K562 (cell line): ENCODE data around the gene EMILIN3. TPM values are rescaled to one million over a fixed set of nuclear protein-coding genes. Genes with fewer than 3 reads are reported as not detected.
A peak's percentile ranks its signal among the peaks of the same experiment; 100 is the strongest.
"Not testable (repeated sequence)": the region's sequence is repeated elsewhere in the genome, so short reads cannot be mapped to it uniquely, and the experiment has no call there.

Experiments used
- ATAC-seq: fragments of 200-7000 bp; cut with Tn5 transposase; 3 replicates; pipeline ENCODE4 v1.9.1; 2020; ENCODE audit warnings: moderate library complexity
- BruUV-seq: library from RNA; stranded (reverse); fragments of 400-500 nt; replicated peaks from 2 replicates; lab custom pipeline; 2021; lab: Mats Ljungman, UMichigan
- CTCF ChIA-PET: fragments of 300-600 bp; formaldehyde crosslinking; extraction: SDS; loops from one replicate; lab custom pipeline; 2021; ENCODE audit warnings: low intra/inter-chr PET ratio; lab: Yijun Ruan, JAX
- POLR2A ChIA-PET: fragments of 300-600, 350-650 bp; sonication (Branson Sonifier 250); formaldehyde crosslinking; extraction: SDS; loops from one replicate; lab custom pipeline; 2021; ENCODE audit warnings: antibody characterized with exemption, inconsistent platforms; lab: Yijun Ruan, JAX
- DNase-seq, 4 experiments: peaks; one replicate each; pipeline versions ENCODE4 v3.0.0 to v3.0.0-alpha.2; 2011 to 2018; ENCODE audit warnings: low spot score in 3 of 4, mixed read lengths in 3 of 4; ENCODE audit errors: extremely low read depth in 1 of 4
- FAIRE-seq: peaks from 2 replicates; lab custom pipeline; 2011; peaks lifted over from hg19 to GRCh38; lab: Jason Lieb, UNC
- H2AFZ ChIP-seq: 2 replicates; pipeline ENCODE4 v1.6.0; 2011; ENCODE audit warnings: low read depth, low read length, control low read depth, inconsistent platforms
- H3K27ac ChIP-seq: fragments of 200-600 bp; 3 replicates; pipeline ENCODE4 v1.8.0; 2011; ENCODE audit warnings: low read depth, mild to moderate bottlenecking, control low read depth, inconsistent platforms, low read length, moderate library complexity, mixed read lengths; ENCODE audit errors: extremely low read depth
- H3K27me3 ChIP-seq, 2 experiments: fragments of 300-600 bp in 1 of 2; 2 replicates in 1 of 2; 3 replicates in 1 of 2; pipeline versions ENCODE4 v1.6.0 to v1.8.0; 2011; ENCODE audit warnings: inconsistent platforms in 2 of 2, low read length in 2 of 2, mild to moderate bottlenecking in 1 of 2, mixed read lengths in 1 of 2, moderate library complexity in 1 of 2; ENCODE audit not compliant: control insufficient read depth in 2 of 2, insufficient read depth in 2 of 2
- H3K36me3 ChIP-seq: fragments of 300-600 bp; 3 replicates; pipeline ENCODE4 v1.8.0; 2011; ENCODE audit warnings: mild to moderate bottlenecking, low read length, inconsistent platforms; ENCODE audit not compliant: control insufficient read depth, insufficient read depth
- H3K4me1 ChIP-seq, 2 experiments: fragments of 200-600 bp in 1 of 2; replicated peaks in 1 of 2; 2 replicates in 1 of 2; 3 replicates in 1 of 2; pipeline versions ENCODE4 v1.5.1 to v1.8.0; 2011; ENCODE audit warnings: inconsistent platforms in 2 of 2, low read length in 2 of 2, mild to moderate bottlenecking in 1 of 2, mixed read lengths in 1 of 2, moderate library complexity in 1 of 2; ENCODE audit not compliant: control insufficient read depth in 2 of 2, insufficient read depth in 2 of 2
- H3K4me2 ChIP-seq: 2 replicates; pipeline ENCODE4 v1.6.1; 2011; ENCODE audit warnings: low read length, control low read depth, inconsistent platforms, mixed read lengths; ENCODE audit not compliant: insufficient read depth
- H3K4me3 ChIP-seq: fragments of 200-600 bp; sonication (generic), shearing (Covaris generic); 2 replicates; pipeline ENCODE4 v1.5.1; 2016; ENCODE audit warnings: control low read depth, inconsistent platforms
- H3K79me2 ChIP-seq: fragments of 200-600 bp; 3 replicates; pipeline ENCODE4 v1.8.0; 2011; ENCODE audit warnings: low read length, inconsistent platforms; ENCODE audit not compliant: control insufficient read depth, insufficient read depth
- H3K9ac ChIP-seq, 2 experiments: 2 replicates each; pipeline versions ENCODE4 v1.6.0 to v1.6.1; 2011; ENCODE audit warnings: low read depth in 2 of 2, low read length in 2 of 2, control low read depth in 1 of 2, inconsistent platforms in 1 of 2, mild to moderate bottlenecking in 1 of 2, mixed read lengths in 1 of 2; ENCODE audit not compliant: insufficient read depth in 1 of 2
- H3K9me1 ChIP-seq: one replicate; pipeline ENCODE4 v1.6.0; 2011; ENCODE audit warnings: inconsistent platforms, mild to moderate bottlenecking, low read length, moderate library complexity; ENCODE audit not compliant: control insufficient read depth, insufficient read depth
- H3K9me3 ChIP-seq: replicated peaks from 2 replicates; pipeline ENCODE4 v1.5.1; 2011; ENCODE audit warnings: low read depth, low read length, inconsistent platforms; ENCODE audit not compliant: control insufficient read depth, insufficient read depth
- H4K20me1 ChIP-seq: replicated peaks from 2 replicates; pipeline ENCODE4 v1.6.1; 2011; ENCODE audit warnings: low read length, inconsistent platforms, mixed read lengths; ENCODE audit not compliant: control insufficient read depth, insufficient read depth
- ASH1L ChIP-seq: fragments of 450-650 bp; IDR thresholded peaks from 2 replicates; pipeline ENCODE4 v1.6.1; 2018; ENCODE audit warnings: borderline replicate concordance, mild to moderate bottlenecking, low read depth; ENCODE audit not compliant: partially characterized antibody
- CBX3 ChIP-seq, 2 experiments: IDR thresholded peaks; 1 replicate in 1 of 2; 2 replicates in 1 of 2; pipeline ENCODE4 v1.6.1; 2012; ENCODE audit warnings: inconsistent platforms in 2 of 2, low read length in 2 of 2, borderline replicate concordance in 1 of 2, control low read depth in 1 of 2
- CC2D1A ChIP-seq: fragments of 450-650 bp; IDR thresholded peaks from 2 replicates; pipeline ENCODE4 v1.6.1; 2017; ENCODE audit warnings: mild to moderate bottlenecking
- HDAC1 ChIP-seq, 2 experiments: fragments of 450-650 bp; IDR thresholded peaks; 2 replicates each; pipeline ENCODE4 v1.6.1; 2016 to 2017; ENCODE audit warnings: inconsistent platforms in 1 of 2, mild to moderate bottlenecking in 1 of 2, moderate library complexity in 1 of 2
- MBD2 ChIP-seq: sonication (generic); IDR thresholded peaks from 2 replicates; pipeline ENCODE4 v1.6.1; 2016; ENCODE audit warnings: low read depth, borderline replicate concordance
- NFYB ChIP-seq: IDR thresholded peaks from 2 replicates; pipeline ENCODE4 v1.6.1; 2011; ENCODE audit warnings: mild to moderate bottlenecking, moderate library complexity; ENCODE audit not compliant: insufficient read length; ENCODE audit errors: extremely low read depth
- RBM25 ChIP-seq: fragments of 200-400 bp; formaldehyde crosslinking; IDR thresholded peaks from 2 replicates; pipeline ENCODE4 v1.6.1; 2018; ENCODE audit warnings: low read length, low read depth, moderate library complexity; ENCODE audit not compliant: severe bottlenecking
- ZNF316 ChIP-seq: fragments of 450-650 bp; IDR thresholded peaks from 2 replicates; pipeline ENCODE4 v1.6.1; 2016
- WGBS: fragments of 100-300 bp; shearing (Covaris generic); methylation state at CpG from one replicate; pipeline ENCODE4 v1.1.6; 2016; ENCODE audit warnings: low coverage, mixed read lengths; ENCODE audit not compliant: insufficient coverage; ENCODE audit errors: missing lambda C conversion rate; 5-methylcytosine and 5-hydroxymethylcytosine counted together
- in situ Hi-C: fragments of 300-500 bp; cut with MboI; formaldehyde crosslinking; loops from 4 replicates; pipeline ENCODE4 v1.15.0; 2018; ENCODE audit warnings: inconsistent platforms, mixed read lengths
- intact Hi-C: fragments of 100-400 bp; cut with micrococcal nuclease; formaldehyde crosslinking; loops from 2 replicates; pipeline ENCODE4 v1.14.2; 2022
- polyA plus RNA-seq, 8 experiments: library from polyadenylated mRNA; depleted of rRNA in 4 of 8; stranded (reverse) in 5 of 8; unstranded in 3 of 8; fragments of >200 nt; fragmentation: Nextera tagmentation in 2 of 8; fragmentation: Illumina TruSeq in 1 of 8; extraction: Ambion mirVana in 2 of 8; extraction: Trizol in 1 of 8; gene quantifications; 2 replicates each; pipeline versions ENCODE4 v1.2.1 to v1.2.3, GENCODE V29; 2011 to 2014; ENCODE audit warnings: inconsistent platforms in 1 of 8, missing spikeins in 1 of 8
- total RNA-seq, 7 experiments: library from RNA; depleted of rRNA in 6 of 7; stranded (reverse); fragments of >200 nt in 6 of 7; fragmentation: Illumina TruSeq in 2 of 7; extraction: Trizol in 2 of 7; gene quantifications; 2 replicates each; pipeline versions ENCODE4 v1.2.1 to v1.2.3, GENCODE V29; 2011 to 2021; ENCODE audit warnings: low replicate concordance in 1 of 7
- TF ChIP-seq, protein P1 (sequence below): fragments of 450-650 bp; IDR thresholded peaks from 2 replicates; pipeline ENCODE4 v1.6.1; 2016; ENCODE audit warnings: mild to moderate bottlenecking

The EMILIN3 gene
- total and polyA plus RNA-seq, 9 of the 15 experiments (the other 6 are each of a cell fraction or from before 2014, with no cell fraction given), result 0.01 to 0.07 TPM; not detected in 7

DNA sequence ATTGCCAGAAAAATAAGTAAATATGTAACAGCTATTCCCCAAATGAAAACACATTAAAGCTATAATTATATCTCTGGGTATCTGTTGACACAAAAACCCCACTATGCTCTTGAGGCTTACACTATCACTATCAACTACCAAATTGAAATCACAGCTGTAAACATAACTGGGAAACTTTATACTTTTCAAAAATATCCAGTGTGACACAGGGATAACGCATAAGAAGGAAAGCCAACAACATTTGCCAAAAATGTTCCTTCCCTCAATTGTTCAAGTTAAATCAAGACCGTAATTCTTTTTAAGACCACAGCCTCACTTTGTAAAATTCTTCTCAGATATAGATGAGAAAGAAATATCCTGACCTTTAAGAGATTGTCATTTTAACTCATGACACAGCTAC, 52.2 kb downstream of the EMILIN3 start (continued):
- TF ChIP-seq HDAC1 (IDR thresholded peaks at IDR 0.05), result no peak

DNA sequence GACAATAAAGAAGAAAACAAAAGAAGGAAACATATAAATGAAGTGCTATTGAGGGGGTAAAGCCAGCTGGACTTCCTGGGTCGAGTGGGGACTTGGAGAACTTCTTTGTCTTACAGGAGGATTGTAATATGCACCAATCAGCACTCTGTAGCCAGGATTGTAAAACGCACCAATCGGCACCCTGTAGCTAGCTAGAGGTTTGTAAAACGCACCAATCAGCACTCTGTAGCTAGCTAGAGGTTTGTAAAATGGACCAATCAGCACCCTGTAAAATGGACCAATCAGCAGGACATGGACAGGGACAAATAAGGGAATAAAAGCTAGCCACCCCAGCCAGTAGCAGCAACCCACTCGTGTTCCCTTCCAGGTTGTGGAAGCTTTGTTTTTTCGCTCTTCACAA, 54.6 kb downstream of the EMILIN3 start:
- H2AFZ ChIP-seq, H3K27me3 ChIP-seq, CTCF ChIA-PET, H3K36me3 ChIP-seq, H3K4me2 ChIP-seq, in situ Hi-C loops, intact Hi-C loops, FAIRE-seq, H4K20me1 ChIP-seq, H3K27ac ChIP-seq, H3K9me1 ChIP-seq, BruUV-seq, H3K9ac ChIP-seq, ATAC-seq, H3K9me3 ChIP-seq, DNase-seq, H3K4me3 ChIP-seq: not testable (repeated sequence)
- H3K79me2 ChIP-seq, result peaks cover 48% of the 10 kb centered on the region
- POLR2A ChIA-PET, result interaction anchor here (0.5 to 1.5 kb wide), 7 partner anchors 10 to 320 kb away, joined by 3 to 5 read pairs (median 3); no protein-coding TSS in a partner anchor
- WGBS, result 79% methylated on average over 6 of the region's 6 CpGs
- H3K4me1 ChIP-seq, result peaks cover 11 to 39% of the 10 kb centered on the region in 2 experiments
- peak; percentile 75; the same call in 1 of the 2 replicates for TF ChIP-seq CC2D1A
- TF ChIP-seq RBM25, result peak; percentile 53
- TF ChIP-seq ASH1L, result peak; percentile 62
- peak; percentile 37; the same call in 1 of the 2 replicates for TF ChIP-seq MBD2
- TF ChIP-seq CBX3 (IDR thresholded peaks at IDR 0.05; ENCODE audit: borderline replicate concordance in 1 of 2, low read length in 2 of 2), result 0 out of 3 replicates have a peak, but pooled peaks of 1 of the 2 experiments have one; percentile 14
- TF ChIP-seq NFYB, result peak; percentile 81
- TF ChIP-seq, protein P1, sequence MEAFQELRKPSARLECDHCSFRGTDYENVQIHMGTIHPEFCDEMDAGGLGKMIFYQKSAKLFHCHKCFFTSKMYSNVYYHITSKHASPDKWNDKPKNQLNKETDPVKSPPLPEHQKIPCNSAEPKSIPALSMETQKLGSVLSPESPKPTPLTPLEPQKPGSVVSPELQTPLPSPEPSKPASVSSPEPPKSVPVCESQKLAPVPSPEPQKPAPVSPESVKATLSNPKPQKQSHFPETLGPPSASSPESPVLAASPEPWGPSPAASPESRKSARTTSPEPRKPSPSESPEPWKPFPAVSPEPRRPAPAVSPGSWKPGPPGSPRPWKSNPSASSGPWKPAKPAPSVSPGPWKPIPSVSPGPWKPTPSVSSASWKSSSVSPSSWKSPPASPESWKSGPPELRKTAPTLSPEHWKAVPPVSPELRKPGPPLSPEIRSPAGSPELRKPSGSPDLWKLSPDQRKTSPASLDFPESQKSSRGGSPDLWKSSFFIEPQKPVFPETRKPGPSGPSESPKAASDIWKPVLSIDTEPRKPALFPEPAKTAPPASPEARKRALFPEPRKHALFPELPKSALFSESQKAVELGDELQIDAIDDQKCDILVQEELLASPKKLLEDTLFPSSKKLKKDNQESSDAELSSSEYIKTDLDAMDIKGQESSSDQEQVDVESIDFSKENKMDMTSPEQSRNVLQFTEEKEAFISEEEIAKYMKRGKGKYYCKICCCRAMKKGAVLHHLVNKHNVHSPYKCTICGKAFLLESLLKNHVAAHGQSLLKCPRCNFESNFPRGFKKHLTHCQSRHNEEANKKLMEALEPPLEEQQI, result peak; percentile 29; the same call in 1 of the 2 replicates
- TF ChIP-seq ZNF316, result peak; percentile 35; the same call in 1 of the 2 replicates

Other genes starting within 250 kb of the EMILIN3 start
- gene PLCG1, start 229.3 kb downstream of the EMILIN3 start, total RNA-seq (2014; rRNA removed), result 34.8 and 38.7 TPM in 2 replicates
- 15.2 and 23.7 TPM in 2 replicates for gene PLCG1, start 229.3 kb downstream of the EMILIN3 start, total RNA-seq (2014; rRNA removed; fragmentation: Illumina TruSeq; extraction: Trizol)
- 32.5 and 33.3 TPM in 2 replicates for gene PLCG1, start 229.3 kb downstream of the EMILIN3 start, total RNA-seq (2015; rRNA removed; fragmentation: Illumina TruSeq; extraction: Trizol)
- 48.2 and 67.0 TPM in 2 replicates for gene PLCG1, start 229.3 kb downstream of the EMILIN3 start, total RNA-seq (2021)
- 34.9 and 50.1 TPM in 2 replicates for gene PLCG1, start 229.3 kb downstream of the EMILIN3 start, polyA plus RNA-seq (2011; rRNA removed)
- gene PLCG1, start 229.3 kb downstream of the EMILIN3 start, polyA plus RNA-seq (2014; fragmentation: Illumina TruSeq; extraction: Trizol), result 44.1 and 44.6 TPM in 2 replicates
- 1 to 10 TPM; 1.7 to 2.2 TPM for gene PLCG1, start 229.3 kb downstream of the EMILIN3 start, polyA plus RNA-seq (2014; fragmentation: Nextera tagmentation; extraction: Ambion mirVana)
- 41.4 and 52.9 TPM in 2 replicates for gene PLCG1, start 229.3 kb downstream of the EMILIN3 start, polyA plus RNA-seq (2014; rRNA removed)
- 3.7 and 6.0 TPM in 2 replicates for gene ZHX3, start 49.1 kb downstream of the EMILIN3 start, total RNA-seq (2014; rRNA removed)
- 6.9 and 7.1 TPM in 2 replicates for gene ZHX3, start 49.1 kb downstream of the EMILIN3 start, total RNA-seq (2014; rRNA removed; fragmentation: Illumina TruSeq; extraction: Trizol)
- gene ZHX3, start 49.1 kb downstream of the EMILIN3 start, total RNA-seq (2015; rRNA removed; fragmentation: Illumina TruSeq; extraction: Trizol), result 5.5 and 6.1 TPM in 2 replicates
- 14.6 and 14.8 TPM in 2 replicates for gene ZHX3, start 49.1 kb downstream of the EMILIN3 start, total RNA-seq (2021)
- gene ZHX3, start 49.1 kb downstream of the EMILIN3 start, polyA plus RNA-seq (2011; rRNA removed), result 4.9 and 5.7 TPM in 2 replicates
- gene ZHX3, start 49.1 kb downstream of the EMILIN3 start, polyA plus RNA-seq (2014; fragmentation: Illumina TruSeq; extraction: Trizol), result 7.4 and 7.9 TPM in 2 replicates
- gene ZHX3, start 49.1 kb downstream of the EMILIN3 start, polyA plus RNA-seq (2014; fragmentation: Nextera tagmentation; extraction: Ambion mirVana), result 1 to 10 TPM in 1 of 2 experiments, under 1 TPM in 1; 0.80 to 1.4 TPM
- 3.5 and 4.6 TPM in 2 replicates for gene ZHX3, start 49.1 kb downstream of the EMILIN3 start, polyA plus RNA-seq (2014; rRNA removed)
- 6.0 and 8.8 TPM in 2 replicates for gene LPIN3, start 26.0 kb downstream of the EMILIN3 start, total RNA-seq (2014; rRNA removed)
- 2.3 and 2.4 TPM in 2 replicates for gene LPIN3, start 26.0 kb downstream of the EMILIN3 start, total RNA-seq (2014; rRNA removed; fragmentation: Illumina TruSeq; extraction: Trizol)
- gene LPIN3, start 26.0 kb downstream of the EMILIN3 start, total RNA-seq (2015; rRNA removed; fragmentation: Illumina TruSeq; extraction: Trizol), result 4.6 and 5.9 TPM in 2 replicates
- gene LPIN3, start 26.0 kb downstream of the EMILIN3 start, total RNA-seq (2021), result 6.9 and 7.9 TPM in 2 replicates
- 5.8 and 11.5 TPM in 2 replicates for gene LPIN3, start 26.0 kb downstream of the EMILIN3 start, polyA plus RNA-seq (2011; rRNA removed)
- gene LPIN3, start 26.0 kb downstream of the EMILIN3 start, polyA plus RNA-seq (2014; fragmentation: Illumina TruSeq; extraction: Trizol), result 7.9 and 9.1 TPM in 2 replicates
- gene LPIN3, start 26.0 kb downstream of the EMILIN3 start, polyA plus RNA-seq (2014; fragmentation: Nextera tagmentation; extraction: Ambion mirVana), result 1 to 10 TPM; 2.2 to 5.0 TPM
- 10.4 and 12.0 TPM in 2 replicates for gene LPIN3, start 26.0 kb downstream of the EMILIN3 start, polyA plus RNA-seq (2014; rRNA removed)